DOHH2 (cell line): ENCODE results near the gene ABCC6.
"Not testable (repeated sequence)": the region's sequence is repeated elsewhere in the genome, so short reads cannot be mapped to it uniquely, and the experiment has no call there.

Source experiments
- H3F3A ChIP-seq: fragments of 200-600 bp; sonication (generic), shearing (Covaris generic); 2 replicates; pipeline ENCODE4 v1.6.0; 2016; ENCODE audit warnings: antibody characterized with exemption, mild to moderate bottlenecking; ENCODE audit not compliant: control insufficient read depth, insufficient read depth
- H3K27ac ChIP-seq: fragments of 200-600 bp; sonication (generic); 2 replicates; pipeline ENCODE4 v1.5.1; 2014; ENCODE audit warnings: low read depth, mild to moderate bottlenecking, low read length, moderate library complexity
- H3K27me3 ChIP-seq: fragments of 200-600 bp; sonication (generic); 2 replicates; pipeline ENCODE4 v1.6.1; 2014; ENCODE audit warnings: mild to moderate bottlenecking, low read length, mixed read lengths; ENCODE audit not compliant: control insufficient read depth
- H3K36me3 ChIP-seq: fragments of 200-600 bp; sonication (generic); 2 replicates; pipeline ENCODE4 v1.6.1; 2014; ENCODE audit warnings: mild to moderate bottlenecking, low read length, moderate library complexity, mixed read lengths; ENCODE audit not compliant: control insufficient read depth
- H3K4me1 ChIP-seq: fragments of 200-600 bp; sonication (generic); 2 replicates; pipeline ENCODE4 v1.6.1; 2014; ENCODE audit warnings: mild to moderate bottlenecking, low read length, mixed read lengths; ENCODE audit not compliant: control insufficient read depth
- H3K4me2 ChIP-seq: fragments of 200-600 bp; sonication (generic); 2 replicates; pipeline ENCODE4 v1.6.0; 2014; ENCODE audit warnings: mild to moderate bottlenecking, low read length, moderate library complexity
- H3K4me3 ChIP-seq: fragments of 200-600 bp; sonication (generic); 2 replicates; pipeline ENCODE4 v1.5.1; 2014; ENCODE audit warnings: mild to moderate bottlenecking, low read length, mixed read lengths
- H3K79me2 ChIP-seq: fragments of 200-600 bp; sonication (generic); 2 replicates; pipeline ENCODE4 v1.6.1; 2014; ENCODE audit warnings: mild to moderate bottlenecking, low read length, mixed read lengths; ENCODE audit not compliant: control insufficient read depth
- H3K9me2 ChIP-seq: fragments of 200-600 bp; sonication (generic); replicated peaks from 2 replicates; pipeline ENCODE4 v1.6.1; 2014; ENCODE audit warnings: mild to moderate bottlenecking, low read length, mixed read lengths; ENCODE audit not compliant: control insufficient read depth
- H3K9me3 ChIP-seq: fragments of 200-600 bp; sonication (generic); 2 replicates; pipeline ENCODE4 v1.6.1; 2014; ENCODE audit warnings: antibody characterized with exemption, low read length, mixed read lengths; ENCODE audit not compliant: control insufficient read depth, insufficient read depth
- H4K20me1 ChIP-seq: fragments of 200-600 bp; sonication (generic); 2 replicates; pipeline ENCODE4 v1.6.0; 2014; ENCODE audit warnings: low read depth, mild to moderate bottlenecking, antibody characterized with exemption, low read length, moderate library complexity; ENCODE audit not compliant: control insufficient read depth, insufficient read depth
- EZH2phosphoT487 ChIP-seq: fragments of 200-600 bp; sonication (generic); IDR thresholded peaks from 2 replicates; pipeline ENCODE4 v1.6.1; 2017; ENCODE audit warnings: borderline replicate concordance, mild to moderate bottlenecking, antibody characterized with exemption, low read length, moderate library complexity, mixed read lengths
- TF ChIP-seq, protein P1 (sequence below): fragments of 200-600 bp; sonication (generic); IDR thresholded peaks from one replicate; pipeline ENCODE4 v1.5.1; 2014; ENCODE audit warnings: antibody characterized with exemption, mild to moderate bottlenecking, low read depth, low read length; ENCODE audit not compliant: poor library complexity, severe bottlenecking

Gene ABCC6

DNA sequence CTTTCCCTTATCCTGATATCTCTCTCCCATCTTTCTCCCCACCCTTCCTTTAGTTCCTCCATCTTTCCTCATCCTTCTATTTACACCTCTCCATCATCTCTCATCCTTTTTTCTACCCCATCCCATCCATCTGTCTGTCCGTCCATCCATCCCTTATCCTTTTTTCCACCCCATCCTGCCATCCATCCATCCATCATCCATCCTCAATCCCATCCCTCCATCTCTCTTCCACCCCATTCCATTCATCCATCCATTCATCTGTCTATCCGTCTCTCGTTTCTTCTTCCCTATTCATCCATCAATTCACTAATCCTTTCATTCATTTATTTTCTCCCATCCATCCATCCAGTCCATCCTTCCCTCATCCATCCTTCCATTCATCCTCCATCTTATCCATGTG is 68.1 kb downstream of the ABCC6 start:
- no peaks in the 10 kb centered on the region for H3K36me3 ChIP-seq
- no peaks in the 10 kb centered on the region for H3F3A ChIP-seq
- TF ChIP-seq EZH2phosphoT487, result no peak
- TF ChIP-seq, protein P1, sequence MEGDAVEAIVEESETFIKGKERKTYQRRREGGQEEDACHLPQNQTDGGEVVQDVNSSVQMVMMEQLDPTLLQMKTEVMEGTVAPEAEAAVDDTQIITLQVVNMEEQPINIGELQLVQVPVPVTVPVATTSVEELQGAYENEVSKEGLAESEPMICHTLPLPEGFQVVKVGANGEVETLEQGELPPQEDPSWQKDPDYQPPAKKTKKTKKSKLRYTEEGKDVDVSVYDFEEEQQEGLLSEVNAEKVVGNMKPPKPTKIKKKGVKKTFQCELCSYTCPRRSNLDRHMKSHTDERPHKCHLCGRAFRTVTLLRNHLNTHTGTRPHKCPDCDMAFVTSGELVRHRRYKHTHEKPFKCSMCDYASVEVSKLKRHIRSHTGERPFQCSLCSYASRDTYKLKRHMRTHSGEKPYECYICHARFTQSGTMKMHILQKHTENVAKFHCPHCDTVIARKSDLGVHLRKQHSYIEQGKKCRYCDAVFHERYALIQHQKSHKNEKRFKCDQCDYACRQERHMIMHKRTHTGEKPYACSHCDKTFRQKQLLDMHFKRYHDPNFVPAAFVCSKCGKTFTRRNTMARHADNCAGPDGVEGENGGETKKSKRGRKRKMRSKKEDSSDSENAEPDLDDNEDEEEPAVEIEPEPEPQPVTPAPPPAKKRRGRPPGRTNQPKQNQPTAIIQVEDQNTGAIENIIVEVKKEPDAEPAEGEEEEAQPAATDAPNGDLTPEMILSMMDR, result no peak
- no peaks in the 10 kb centered on the region for H3K4me1 ChIP-seq
- no peak overlapping the region for H3K4me3 ChIP-seq
- no peaks in the 10 kb centered on the region for H4K20me1 ChIP-seq
- no peak overlapping the region for H3K4me2 ChIP-seq
- H3K79me2 ChIP-seq, result no peaks in the 10 kb centered on the region
- H3K9me2 ChIP-seq, result no peaks in the 10 kb centered on the region
- H3K27ac ChIP-seq, result no peak overlapping the region
- H3K9me3 ChIP-seq, result no peaks in the 10 kb centered on the region
- H3K27me3 ChIP-seq, result no peaks in the 10 kb centered on the region

DNA sequence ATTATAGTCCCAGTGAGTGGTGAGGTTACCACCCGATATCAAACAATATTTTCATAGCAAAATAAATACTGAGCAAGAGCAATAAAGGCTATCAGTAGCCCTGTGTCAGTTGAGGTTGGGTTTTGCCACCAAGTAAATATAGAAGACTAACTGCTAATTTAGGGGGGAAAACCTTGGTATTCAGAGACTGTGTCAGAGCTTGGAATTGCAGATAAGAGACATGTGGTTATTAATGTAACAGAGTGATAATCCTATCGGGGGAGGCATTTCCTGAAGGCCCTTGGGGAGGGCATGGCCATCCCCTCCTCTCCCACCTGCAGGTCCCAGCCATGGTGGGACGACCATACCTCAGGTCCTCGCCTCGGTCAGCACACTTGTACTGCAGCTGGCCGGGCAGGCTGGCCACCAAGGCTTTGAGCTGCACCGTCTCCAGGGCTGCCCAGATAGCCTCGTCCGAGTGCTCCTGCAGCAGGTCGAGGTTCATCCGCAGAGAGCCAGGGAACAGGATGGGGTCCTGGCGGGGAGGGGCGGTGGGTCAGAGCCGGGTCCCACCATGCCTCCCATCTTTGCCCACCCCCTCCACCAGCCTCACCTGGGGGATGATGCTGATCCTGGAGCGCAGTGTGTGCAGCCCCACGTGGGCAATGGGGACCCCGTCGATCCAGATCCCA is 68.9 kb downstream of the ABCC6 start:
- no peak overlapping the region for H3K4me2 ChIP-seq
- TF ChIP-seq, protein P1, result no peak
- TF ChIP-seq EZH2phosphoT487, result no peak
- no peaks in the 10 kb centered on the region for H4K20me1 ChIP-seq
- H3K27me3 ChIP-seq, result no peaks in the 10 kb centered on the region
- H3K27ac ChIP-seq, result no peak overlapping the region
- no peaks in the 10 kb centered on the region for H3K9me3 ChIP-seq
- no peaks in the 10 kb centered on the region for H3K79me2 ChIP-seq
- H3F3A ChIP-seq, result no peaks in the 10 kb centered on the region
- H3K4me3 ChIP-seq, result no peak overlapping the region
- H3K36me3 ChIP-seq, result no peaks in the 10 kb centered on the region
- H3K9me2 ChIP-seq, result no peaks in the 10 kb centered on the region
- H3K4me1 ChIP-seq, result no peaks in the 10 kb centered on the region

DNA sequence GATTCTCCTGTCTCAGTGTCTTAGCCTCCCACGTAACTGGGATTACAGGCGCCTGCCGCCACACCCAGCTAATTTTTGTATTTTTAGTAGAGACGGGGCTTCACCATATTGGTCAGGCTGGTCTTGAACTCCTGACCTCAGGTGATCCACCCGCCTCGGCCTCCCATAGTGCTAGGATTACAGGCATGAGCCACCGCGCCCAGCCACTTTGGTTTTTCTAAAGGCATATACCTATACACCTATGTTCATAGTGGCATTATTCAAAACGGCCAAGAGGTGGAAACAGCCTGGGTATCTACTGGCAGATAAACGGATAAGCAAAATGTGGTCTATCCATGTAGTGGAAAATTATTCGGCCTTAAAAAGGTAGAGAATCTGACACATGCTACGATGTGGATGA is 70.3 kb downstream of the ABCC6 start:
- H3K9me3 ChIP-seq, H3K27ac ChIP-seq, H3K27me3 ChIP-seq, H3K79me2 ChIP-seq, H3K4me2 ChIP-seq, H4K20me1 ChIP-seq, H3K4me1 ChIP-seq, H3K4me3 ChIP-seq, H3K36me3 ChIP-seq, H3K9me2 ChIP-seq, H3F3A ChIP-seq: not testable (repeated sequence)

DNA sequence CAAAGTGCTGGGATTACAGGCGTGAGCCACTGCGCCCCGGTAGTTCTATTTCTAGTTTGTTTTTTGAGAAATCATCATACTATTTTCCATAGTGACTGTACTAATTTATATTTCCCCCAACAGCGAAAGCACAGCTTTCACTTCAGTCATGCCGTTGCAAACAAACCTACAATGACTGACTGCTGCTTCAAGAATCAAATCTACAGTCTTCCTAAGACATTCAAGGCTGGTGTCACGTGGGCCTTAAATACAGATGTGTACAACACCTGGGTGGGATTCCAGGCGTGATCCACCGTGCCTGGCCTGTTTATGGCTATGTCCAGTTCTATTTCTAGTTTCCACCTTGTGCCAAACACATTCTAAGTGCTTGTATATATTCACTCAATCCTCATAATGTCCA is 72.0 kb downstream of the ABCC6 start:
- Histone ChIP-seq H3K27ac (no peak overlapping the region), H3K4me3 (no peak overlapping the region), H3K4me1 (no peaks in the 10 kb centered on the region), H3K79me2 (no peaks in the 10 kb centered on the region), H3F3A (no peaks in the 10 kb centered on the region), H3K9me3 (no peaks in the 10 kb centered on the region), H3K27me3 (no peaks in the 10 kb centered on the region), H4K20me1 (no peaks in the 10 kb centered on the region), H3K36me3 (no peaks in the 10 kb centered on the region), H3K4me2 (no peak overlapping the region), H3K9me2 (no peaks in the 10 kb centered on the region)
- TF ChIP-seq, protein P1, result no peak
- no peak for TF ChIP-seq EZH2phosphoT487
